ENCODE results near the gene MNT. TPM values are rescaled to one million over a fixed set of nuclear protein-coding genes. Genes with fewer than 3 reads are reported as not detected.

The MNT gene
- total RNA-seq, 1 donor from 2014 or later = 41.0 TPM

DNA sequence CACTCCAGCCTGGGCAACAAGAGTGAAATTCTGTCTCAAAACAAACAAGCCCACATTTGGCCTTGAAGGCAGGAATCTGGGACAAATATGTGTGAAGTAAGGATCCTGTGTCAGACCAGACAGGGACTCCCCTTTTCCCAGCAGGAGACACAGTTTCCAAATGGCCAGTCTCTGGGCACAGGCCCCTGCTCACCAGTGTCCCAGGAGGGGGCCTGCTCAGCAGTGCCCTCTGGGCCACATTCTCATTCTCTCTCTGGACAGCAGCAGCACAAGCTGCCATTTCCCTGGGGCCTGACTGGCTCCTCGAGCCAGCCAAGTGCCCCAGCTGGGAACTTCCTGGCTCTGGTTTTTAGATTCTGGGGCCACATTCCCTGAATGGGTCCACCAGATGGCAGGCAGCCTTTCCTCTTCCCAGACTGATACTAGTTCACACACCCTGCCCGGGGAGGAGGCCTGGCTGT, 11.7 kb upstream of the MNT start:
- Mint-ChIP-seq H3K4me3 (ENCODE audit: unreplicated experiment) (no peak overlapping the region), H3K27ac (ENCODE audit: unreplicated experiment) (peak overlapping the region; percentile 76), H3K4me1 (ENCODE audit: low read depth, unreplicated experiment) (peaks cover 13% of the 10 kb centered on the region), H3K36me3 (ENCODE audit: unreplicated experiment) (no peaks in the 10 kb centered on the region), H3K27me3 (ENCODE audit: unreplicated experiment) (peaks cover 2% of the 10 kb centered on the region), H3K9me3 (ENCODE audit: unreplicated experiment) (peaks cover 3% of the 10 kb centered on the region)
- TF ChIP-seq, protein P1, sequence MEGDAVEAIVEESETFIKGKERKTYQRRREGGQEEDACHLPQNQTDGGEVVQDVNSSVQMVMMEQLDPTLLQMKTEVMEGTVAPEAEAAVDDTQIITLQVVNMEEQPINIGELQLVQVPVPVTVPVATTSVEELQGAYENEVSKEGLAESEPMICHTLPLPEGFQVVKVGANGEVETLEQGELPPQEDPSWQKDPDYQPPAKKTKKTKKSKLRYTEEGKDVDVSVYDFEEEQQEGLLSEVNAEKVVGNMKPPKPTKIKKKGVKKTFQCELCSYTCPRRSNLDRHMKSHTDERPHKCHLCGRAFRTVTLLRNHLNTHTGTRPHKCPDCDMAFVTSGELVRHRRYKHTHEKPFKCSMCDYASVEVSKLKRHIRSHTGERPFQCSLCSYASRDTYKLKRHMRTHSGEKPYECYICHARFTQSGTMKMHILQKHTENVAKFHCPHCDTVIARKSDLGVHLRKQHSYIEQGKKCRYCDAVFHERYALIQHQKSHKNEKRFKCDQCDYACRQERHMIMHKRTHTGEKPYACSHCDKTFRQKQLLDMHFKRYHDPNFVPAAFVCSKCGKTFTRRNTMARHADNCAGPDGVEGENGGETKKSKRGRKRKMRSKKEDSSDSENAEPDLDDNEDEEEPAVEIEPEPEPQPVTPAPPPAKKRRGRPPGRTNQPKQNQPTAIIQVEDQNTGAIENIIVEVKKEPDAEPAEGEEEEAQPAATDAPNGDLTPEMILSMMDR (IDR thresholded peaks at IDR 0.05; ENCODE audit: partially characterized antibody, unreplicated experiment) = no peak
- peak; percentile 41 for DNase-seq

DNA sequence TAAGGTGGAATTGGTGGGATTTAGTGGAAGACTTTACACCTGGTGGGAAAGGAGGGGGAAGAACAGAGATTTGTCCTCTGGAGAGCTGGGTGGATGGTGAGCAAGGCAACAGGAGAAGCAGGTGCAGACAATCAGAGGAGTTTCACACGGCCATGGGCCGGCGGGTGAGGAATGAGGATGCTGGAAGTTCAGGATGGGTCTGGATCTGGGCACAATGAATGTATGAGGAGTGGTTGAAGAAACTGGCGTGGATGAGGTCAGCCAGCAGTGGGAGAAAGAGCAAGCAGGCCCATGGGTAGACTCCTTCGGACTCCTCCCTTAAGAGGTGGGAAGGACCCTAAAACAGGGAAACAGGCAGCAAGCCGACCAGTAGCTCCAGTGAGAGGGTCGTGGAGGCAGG, 10.1 kb upstream of the MNT start:
- H3K36me3 Mint-ChIP-seq (ENCODE audit: unreplicated experiment) = no peaks in the 10 kb centered on the region
- H3K4me3 Mint-ChIP-seq (ENCODE audit: unreplicated experiment) = no peak overlapping the region
- H3K27me3 Mint-ChIP-seq (ENCODE audit: unreplicated experiment) = peaks cover 5% of the 10 kb centered on the region
- DNase-seq = no peak
- H3K4me1 Mint-ChIP-seq (ENCODE audit: low read depth, unreplicated experiment) = peaks cover 11% of the 10 kb centered on the region
- H3K27ac Mint-ChIP-seq (ENCODE audit: unreplicated experiment) = peak overlapping the region; percentile 3
- TF ChIP-seq, protein P1 (IDR thresholded peaks at IDR 0.05; ENCODE audit: partially characterized antibody, unreplicated experiment) = no peak
- H3K9me3 Mint-ChIP-seq (ENCODE audit: unreplicated experiment) = peaks cover 3% of the 10 kb centered on the region

DNA sequence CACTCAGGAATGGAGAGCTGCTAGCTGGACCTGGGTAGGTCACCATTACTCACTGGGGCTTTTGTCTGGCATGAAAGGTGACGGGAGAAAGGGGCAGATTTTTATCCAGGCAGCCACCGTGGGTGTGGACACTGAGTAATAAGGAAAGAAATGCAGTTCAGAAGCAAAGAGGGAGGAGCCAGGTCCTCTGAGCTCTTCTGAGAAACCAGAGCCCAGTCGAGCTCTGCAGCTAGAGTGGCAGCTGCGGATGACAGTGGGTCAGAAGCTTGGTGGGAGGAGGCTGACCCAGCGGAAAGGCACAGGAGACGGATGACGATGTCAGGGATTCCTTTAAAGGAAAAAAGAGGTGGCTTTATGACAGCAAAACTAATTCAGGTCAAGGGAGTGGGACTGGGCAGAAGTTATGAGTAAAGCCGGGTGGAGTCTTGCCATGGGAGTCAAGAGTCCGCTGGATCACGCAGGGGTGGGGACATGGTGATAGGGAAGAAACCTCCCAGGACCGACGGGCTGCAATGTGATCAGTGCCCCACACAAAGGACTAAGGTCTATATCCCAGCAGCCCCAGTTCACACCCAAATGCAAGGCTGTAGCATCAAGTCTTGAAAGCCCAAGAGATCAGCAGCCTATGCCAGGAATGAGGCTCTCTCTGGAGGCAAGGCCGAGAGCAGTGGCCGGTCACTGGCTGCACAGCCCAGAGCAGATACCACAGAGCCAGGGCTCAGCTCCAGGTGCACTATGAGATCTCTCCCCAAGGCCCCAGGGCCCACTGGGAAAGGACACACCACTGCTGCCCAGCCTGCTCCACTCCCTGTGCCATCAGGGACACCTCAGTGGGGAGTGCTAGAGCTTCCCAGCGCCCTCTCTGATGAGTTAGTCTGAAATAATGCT, 6.3 kb upstream of the MNT start:
- no peak overlapping the region for H3K4me3 Mint-ChIP-seq (ENCODE audit: unreplicated experiment)
- no peaks in the 10 kb centered on the region for H3K36me3 Mint-ChIP-seq (ENCODE audit: unreplicated experiment)
- TF ChIP-seq, protein P1 (IDR thresholded peaks at IDR 0.05; ENCODE audit: partially characterized antibody, unreplicated experiment) = no peak
- peaks cover 3% of the 10 kb centered on the region for H3K9me3 Mint-ChIP-seq (ENCODE audit: unreplicated experiment)
- H3K4me1 Mint-ChIP-seq (ENCODE audit: low read depth, unreplicated experiment) = peaks cover 11% of the 10 kb centered on the region
- peaks cover 9% of the 10 kb centered on the region for H3K27me3 Mint-ChIP-seq (ENCODE audit: unreplicated experiment)
- DNase-seq = no peak
- H3K27ac Mint-ChIP-seq (ENCODE audit: unreplicated experiment) = peak overlapping the region; percentile 57

- Mint-ChIP-seq H3K27ac (ENCODE audit: unreplicated experiment) (peak overlapping the region; percentile 57), H3K4me3 (ENCODE audit: unreplicated experiment) (no peak overlapping the region), H3K9me3 (ENCODE audit: unreplicated experiment) (peaks cover 3% of the 10 kb centered on the region), H3K4me1 (ENCODE audit: low read depth, unreplicated experiment) (peaks cover 11% of the 10 kb centered on the region), H3K36me3 (ENCODE audit: unreplicated experiment) (no peaks in the 10 kb centered on the region), H3K27me3 (ENCODE audit: unreplicated experiment) (peaks cover 9% of the 10 kb centered on the region)
- TF ChIP-seq, protein P1 (IDR thresholded peaks at IDR 0.05; ENCODE audit: partially characterized antibody, unreplicated experiment) = no peak
- no peak for DNase-seq
Measured at GRCh38 chr17:2406271-2406902, 5.5 kb upstream of the MNT start.

Measured in glutamatergic neuron (in vitro differentiated cells).